A673 (cell line): Measurements from ENCODE around the gene LARGE1. TPM values are rescaled to one million over a fixed set of nuclear protein-coding genes. Genes with fewer than 3 reads are reported as not detected.
"Not testable (repeated sequence)": the region's sequence is repeated elsewhere in the genome, so short reads cannot be mapped to it uniquely, and the experiment has no call there.

ENCODE experiments used
- BruUV-seq: library from RNA; stranded (reverse); fragments of 400-500 nt; replicated peaks from 2 replicates; lab custom pipeline; 2021; lab: Mats Ljungman, UMichigan
- CTCF ChIA-PET: fragments of 300-600 bp; sonication (Branson Sonifier 250); formaldehyde crosslinking; loops from one replicate; lab custom pipeline; 2022; ENCODE audit warnings: antibody characterized with exemption; lab: Charles Lee
- POLR2A ChIA-PET: fragments of 300-600 bp; sonication (Branson Sonifier 250); formaldehyde crosslinking; loops from one replicate; lab custom pipeline; 2022; ENCODE audit warnings: antibody characterized with exemption; ENCODE audit not compliant: low non-redundant PET; lab: Charles Lee
- DNase-seq: peaks from one replicate; pipeline ENCODE4 v3.0.0-alpha.2; 2015; ENCODE audit warnings: low spot score
- H3K27ac ChIP-seq: fragments of 200-600 bp; sonication (generic); 2 replicates; pipeline ENCODE4 v1.5.1; 2016; ENCODE audit warnings: mixed run types, low read depth, mild to moderate bottlenecking, mixed read lengths, antibody characterized with exemption, low read length; ENCODE audit not compliant: poor library complexity, severe bottlenecking
- H3K27me3 ChIP-seq: fragments of 200-600 bp; sonication (generic); replicated peaks from 2 replicates; pipeline ENCODE4 v1.6.1; 2017; ENCODE audit warnings: mixed run types, low read depth, mild to moderate bottlenecking, mixed read lengths, antibody characterized with exemption, low read length; ENCODE audit not compliant: insufficient read depth, poor library complexity
- H3K36me3 ChIP-seq: fragments of 200-600 bp; sonication (generic); 2 replicates; pipeline ENCODE4 v1.6.1; 2016; ENCODE audit warnings: mixed run types, mild to moderate bottlenecking, mixed read lengths, antibody characterized with exemption, low read length; ENCODE audit not compliant: insufficient read depth, poor library complexity, severe bottlenecking
- H3K4me1 ChIP-seq: fragments of 200-600 bp; sonication (generic); 2 replicates; pipeline ENCODE4 v1.6.1; 2017; ENCODE audit warnings: mixed run types, mild to moderate bottlenecking, mixed read lengths, antibody characterized with exemption, low read length; ENCODE audit not compliant: insufficient read depth, poor library complexity, severe bottlenecking
- H3K4me3 ChIP-seq: fragments of 200-600 bp; sonication (generic); 2 replicates; pipeline ENCODE4 v1.5.1; 2016; ENCODE audit warnings: low read depth, mixed run types, mild to moderate bottlenecking, mixed read lengths, low read length; ENCODE audit not compliant: poor library complexity, severe bottlenecking
- H3K9me3 ChIP-seq: fragments of 200-600 bp; sonication (generic); 2 replicates; pipeline ENCODE4 v1.6.1; 2016; ENCODE audit warnings: mixed run types, low read depth, mild to moderate bottlenecking, mixed read lengths, antibody characterized with exemption, low read length; ENCODE audit not compliant: poor library complexity, severe bottlenecking
- CTCF ChIP-seq: fragments of 300-800, 200-600 bp; sonication (generic); conservative IDR thresholded peaks from 2 replicates; pipeline ENCODE4 v1.5.1; 2017; ENCODE audit warnings: low read depth, mild to moderate bottlenecking, antibody characterized with exemption, low read length, moderate library complexity, mixed read lengths
- EZH2 ChIP-seq: fragments of 200-600 bp; sonication (generic); IDR thresholded peaks from 2 replicates; pipeline ENCODE4 v1.6.1; 2017; ENCODE audit warnings: borderline replicate concordance, low read depth, mild to moderate bottlenecking, mixed read lengths, antibody characterized with exemption, low read length; ENCODE audit not compliant: poor library complexity, severe bottlenecking
- intact Hi-C: fragments of 100-400 bp; cut with micrococcal nuclease; formaldehyde crosslinking; loops from one replicate; pipeline ENCODE4 v1.10.0; 2022; ENCODE audit not compliant: unreplicated experiment
- total RNA-seq: library from RNA; stranded (reverse); gene quantifications from 2 replicates; pipeline ENCODE4 v1.2.3, GENCODE V29; 2021

LARGE1 gene
- total RNA-seq, 1 experiment from 2014 or later: not detected

- Histone ChIP-seq H3K9me3 (peaks cover 13% of the 10 kb centered on the region), H3K4me3 (no peak overlapping the region), H3K36me3 (no peaks in the 10 kb centered on the region), H3K27ac (no peak overlapping the region), H3K4me1 (no peaks in the 10 kb centered on the region), H3K27me3 (no peaks in the 10 kb centered on the region)
- no TSS peak for BruUV-seq
- POLR2A ChIA-PET: no interaction called here
- DNase-seq: no peak
- CTCF ChIA-PET: no interaction called here
- intact Hi-C loops: no loop called here
- TF ChIP-seq EZH2: no peak
- no peak for TF ChIP-seq CTCF
Observed at GRCh38 chr22:33860386-33860785, 59.9 kb downstream of the LARGE1 start.

GRCh38 chr22:33859311-33859710 is 61.0 kb downstream of the LARGE1 start:
- POLR2A ChIA-PET: no interaction called here
- intact Hi-C loops: no loop called here
- no peak overlapping the region for H3K4me3 ChIP-seq
- peaks cover 10% of the 10 kb centered on the region for H3K9me3 ChIP-seq
- H3K36me3 ChIP-seq: no peaks in the 10 kb centered on the region
- no peak for DNase-seq
- H3K4me1 ChIP-seq: no peaks in the 10 kb centered on the region
- H3K27me3 ChIP-seq: no peaks in the 10 kb centered on the region
- TF ChIP-seq EZH2: no peak
- no peak for TF ChIP-seq CTCF
- H3K27ac ChIP-seq: no peak overlapping the region
- CTCF ChIA-PET: no interaction called here
- BruUV-seq: no TSS peak

GRCh38 chr22:33858653-33859052 is 61.6 kb downstream of the LARGE1 start:
- H3K4me1 ChIP-seq, DNase-seq, H3K27ac ChIP-seq, H3K36me3 ChIP-seq, CTCF ChIA-PET, POLR2A ChIA-PET, H3K27me3 ChIP-seq, H3K9me3 ChIP-seq, BruUV-seq, H3K4me3 ChIP-seq, intact Hi-C loops: not testable (repeated sequence)

- H3K36me3 ChIP-seq, H3K27me3 ChIP-seq, POLR2A ChIA-PET, DNase-seq, H3K4me3 ChIP-seq, H3K4me1 ChIP-seq, CTCF ChIA-PET, intact Hi-C loops, H3K9me3 ChIP-seq, H3K27ac ChIP-seq, BruUV-seq: not testable (repeated sequence)
Observed at GRCh38 chr22:33857767-33858166, 62.5 kb downstream of the LARGE1 start.
